ENCODE data around the gene NUP35. TPM values are rescaled to one million over a fixed set of nuclear protein-coding genes. Genes with fewer than 3 reads are reported as not detected.

The NUP35 gene
- total RNA-seq, 1 donor from 2014 or later = 11.3 TPM

DNA sequence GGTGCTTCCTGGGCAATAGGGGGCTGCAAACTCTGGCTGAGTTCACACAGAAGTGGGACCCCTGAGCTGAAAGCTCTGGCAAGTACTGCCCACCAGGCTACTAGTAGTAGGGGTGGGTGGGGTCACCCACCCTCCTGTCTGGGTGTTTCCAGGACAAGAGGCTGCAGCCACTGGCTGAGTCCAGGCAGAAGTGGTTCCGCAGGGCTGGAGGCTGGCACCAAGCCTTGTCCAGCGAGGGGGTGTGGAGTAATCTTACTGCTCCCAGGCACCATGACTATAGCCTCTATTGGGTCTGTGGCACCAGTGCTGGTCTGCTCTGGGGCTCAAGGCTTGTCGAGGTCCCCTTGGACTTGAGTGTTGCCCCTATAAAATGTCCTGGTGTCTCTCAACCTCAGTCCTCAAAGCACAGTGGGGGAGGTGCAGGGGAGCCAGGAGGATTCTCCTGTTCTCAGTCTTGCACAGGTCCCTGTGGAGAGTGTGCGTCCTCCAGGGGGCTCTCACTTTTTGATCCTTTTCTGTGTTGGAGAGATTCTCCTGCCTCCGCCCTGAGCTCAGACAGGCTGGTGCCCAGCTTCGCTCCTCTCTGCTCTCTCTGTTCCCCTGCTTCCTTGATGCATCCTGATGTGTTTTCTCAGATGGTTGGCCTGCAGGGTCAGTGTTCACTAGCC lies 48.1 kb downstream of the NUP35 start:
- peaks cover 13% of the 10 kb centered on the region for H3K4me1 Mint-ChIP-seq (ENCODE audit: low read depth, unreplicated experiment)
- TF ChIP-seq, protein P1, sequence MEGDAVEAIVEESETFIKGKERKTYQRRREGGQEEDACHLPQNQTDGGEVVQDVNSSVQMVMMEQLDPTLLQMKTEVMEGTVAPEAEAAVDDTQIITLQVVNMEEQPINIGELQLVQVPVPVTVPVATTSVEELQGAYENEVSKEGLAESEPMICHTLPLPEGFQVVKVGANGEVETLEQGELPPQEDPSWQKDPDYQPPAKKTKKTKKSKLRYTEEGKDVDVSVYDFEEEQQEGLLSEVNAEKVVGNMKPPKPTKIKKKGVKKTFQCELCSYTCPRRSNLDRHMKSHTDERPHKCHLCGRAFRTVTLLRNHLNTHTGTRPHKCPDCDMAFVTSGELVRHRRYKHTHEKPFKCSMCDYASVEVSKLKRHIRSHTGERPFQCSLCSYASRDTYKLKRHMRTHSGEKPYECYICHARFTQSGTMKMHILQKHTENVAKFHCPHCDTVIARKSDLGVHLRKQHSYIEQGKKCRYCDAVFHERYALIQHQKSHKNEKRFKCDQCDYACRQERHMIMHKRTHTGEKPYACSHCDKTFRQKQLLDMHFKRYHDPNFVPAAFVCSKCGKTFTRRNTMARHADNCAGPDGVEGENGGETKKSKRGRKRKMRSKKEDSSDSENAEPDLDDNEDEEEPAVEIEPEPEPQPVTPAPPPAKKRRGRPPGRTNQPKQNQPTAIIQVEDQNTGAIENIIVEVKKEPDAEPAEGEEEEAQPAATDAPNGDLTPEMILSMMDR (IDR thresholded peaks at IDR 0.05; ENCODE audit: insufficient read depth, low read depth, low read length) = no peak
- TF ChIP-seq EZH2 (IDR thresholded peaks at IDR 0.05; ENCODE audit: insufficient read depth, low read length) = no peak
- Histone ChIP-seq H3K9me3 (ENCODE audit: insufficient read depth, low read depth, low read length) (no peaks in the 10 kb centered on the region), H2AFZ (ENCODE audit: low read depth, low read length) (no peak overlapping the region), H3K9ac (ENCODE audit: low read length) (no peak overlapping the region), H3K27me3 (ENCODE audit: insufficient read depth, low read length) (no peaks in the 10 kb centered on the region), H3K4me1 (ENCODE audit: insufficient read depth, low read length) (no peaks in the 10 kb centered on the region), H3K79me2 (ENCODE audit: insufficient read depth, low read length) (peaks cover 23% of the 10 kb centered on the region), H3K36me3 (ENCODE audit: insufficient read depth, low read length) (no peaks in the 10 kb centered on the region), H3K27ac (ENCODE audit: low read depth, low read length) (no peak overlapping the region), H3K4me2 (ENCODE audit: low read length) (no peak overlapping the region), H4K20me1 (ENCODE audit: insufficient read depth, low read length) (peaks cover 8% of the 10 kb centered on the region), H3K4me3 (ENCODE audit: insufficient read depth, low read depth, low read length) (no peak overlapping the region)
- no peak overlapping the region for H3K4me3 Mint-ChIP-seq (ENCODE audit: unreplicated experiment)
- H3K36me3 Mint-ChIP-seq (ENCODE audit: low read depth, unreplicated experiment) = peaks cover 3% of the 10 kb centered on the region
- H3K27me3 Mint-ChIP-seq (ENCODE audit: low read depth, unreplicated experiment) = no peaks in the 10 kb centered on the region
- peaks cover 16% of the 10 kb centered on the region for H3K9me3 Mint-ChIP-seq (ENCODE audit: unreplicated experiment)
- FAIRE-seq (no peak), DNase-seq (ENCODE audit: low read depth) (no peak)
- H3K27ac Mint-ChIP-seq (ENCODE audit: unreplicated experiment) = no peak overlapping the region

DNA sequence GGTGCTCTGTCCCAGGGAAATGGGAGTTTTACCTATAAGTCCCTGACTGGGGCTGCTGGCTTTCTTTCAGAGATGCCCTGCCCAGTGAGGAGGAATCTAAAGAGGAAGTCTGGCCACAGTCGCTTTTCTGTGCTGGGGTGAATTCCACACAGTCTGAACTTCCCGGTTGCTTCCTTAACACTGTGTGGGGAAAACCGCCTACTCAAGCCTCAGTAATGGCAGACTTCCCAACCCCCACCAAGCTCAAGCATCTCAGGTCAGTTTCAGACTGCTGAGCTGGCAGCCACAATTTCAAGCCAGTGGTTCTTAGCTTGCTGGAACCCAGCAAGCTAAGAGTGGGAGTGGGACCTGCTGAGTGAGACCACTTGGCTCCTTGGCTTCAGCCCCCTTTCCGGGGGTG lies 54.9 kb downstream of the NUP35 start:
- Histone ChIP-seq H3K9ac (ENCODE audit: low read length) (no peak overlapping the region), H3K4me1 (ENCODE audit: insufficient read depth, low read length) (peaks cover 3% of the 10 kb centered on the region), H3K27me3 (ENCODE audit: insufficient read depth, low read length) (no peaks in the 10 kb centered on the region), H3K4me2 (ENCODE audit: low read length) (peak overlapping the region; percentile 19), H3K27ac (ENCODE audit: low read depth, low read length) (no peak overlapping the region), H3K9me3 (ENCODE audit: insufficient read depth, low read depth, low read length) (no peaks in the 10 kb centered on the region), H4K20me1 (ENCODE audit: insufficient read depth, low read length) (no peaks in the 10 kb centered on the region), H3K36me3 (ENCODE audit: insufficient read depth, low read length) (no peaks in the 10 kb centered on the region), H3K4me3 (ENCODE audit: insufficient read depth, low read depth, low read length) (no peak overlapping the region), H2AFZ (ENCODE audit: low read depth, low read length) (no peak overlapping the region), H3K79me2 (ENCODE audit: insufficient read depth, low read length) (peaks cover 11% of the 10 kb centered on the region)
- peak; percentile 71 for DNase-seq (ENCODE audit: low read depth)
- TF ChIP-seq, protein P1 (IDR thresholded peaks at IDR 0.05; ENCODE audit: insufficient read depth, low read depth, low read length) = no peak
- no peak for TF ChIP-seq EZH2 (IDR thresholded peaks at IDR 0.05; ENCODE audit: insufficient read depth, low read length)
- FAIRE-seq = no peak
- Mint-ChIP-seq H3K27ac (ENCODE audit: unreplicated experiment) (peak overlapping the region; percentile 79), H3K36me3 (ENCODE audit: low read depth, unreplicated experiment) (peaks cover 18% of the 10 kb centered on the region), H3K4me1 (ENCODE audit: low read depth, unreplicated experiment) (peaks cover 10% of the 10 kb centered on the region), H3K27me3 (ENCODE audit: low read depth, unreplicated experiment) (no peaks in the 10 kb centered on the region), H3K9me3 (ENCODE audit: unreplicated experiment) (peaks cover 36% of the 10 kb centered on the region), H3K4me3 (ENCODE audit: unreplicated experiment) (no peak overlapping the region)

DNA sequence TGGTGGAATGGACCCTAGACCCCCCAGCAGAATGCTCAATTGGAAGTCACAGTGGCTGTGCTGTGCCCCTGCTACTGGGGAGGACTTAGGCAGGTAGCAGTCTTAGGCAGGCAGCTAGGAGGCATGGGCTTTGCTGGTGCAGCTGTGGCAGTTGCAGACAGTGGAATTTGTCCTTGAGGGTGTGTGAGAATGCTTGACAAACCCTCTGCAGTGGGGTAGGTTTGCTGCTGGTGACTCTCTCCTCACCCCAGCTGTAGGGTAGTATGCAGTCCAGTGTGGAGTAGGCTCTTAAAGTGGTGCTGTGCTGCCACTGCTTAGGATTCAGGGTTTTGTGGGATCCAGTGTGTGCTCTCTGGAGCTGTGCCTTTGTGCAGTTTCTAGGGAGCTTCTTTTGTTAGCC lies 61.3 kb downstream of the NUP35 start:
- H3K27me3 Mint-ChIP-seq (ENCODE audit: low read depth, unreplicated experiment) = no peaks in the 10 kb centered on the region
- no peaks in the 10 kb centered on the region for H3K4me1 ChIP-seq (ENCODE audit: insufficient read depth, low read length)
- no peaks in the 10 kb centered on the region for H4K20me1 ChIP-seq (ENCODE audit: insufficient read depth, low read length)
- H3K4me3 Mint-ChIP-seq (ENCODE audit: unreplicated experiment) = no peak overlapping the region
- H3K27ac Mint-ChIP-seq (ENCODE audit: unreplicated experiment) = no peak overlapping the region
- no peak overlapping the region for H3K27ac ChIP-seq (ENCODE audit: low read depth, low read length)
- peaks cover 8% of the 10 kb centered on the region for H3K9me3 Mint-ChIP-seq (ENCODE audit: unreplicated experiment)
- H3K27me3 ChIP-seq (ENCODE audit: insufficient read depth, low read length) = no peaks in the 10 kb centered on the region
- peaks cover 10% of the 10 kb centered on the region for H3K36me3 Mint-ChIP-seq (ENCODE audit: low read depth, unreplicated experiment)
- H3K4me1 Mint-ChIP-seq (ENCODE audit: low read depth, unreplicated experiment) = peaks cover 2% of the 10 kb centered on the region
- no peak overlapping the region for H3K4me2 ChIP-seq (ENCODE audit: low read length)
- H3K36me3 ChIP-seq (ENCODE audit: insufficient read depth, low read length) = no peaks in the 10 kb centered on the region
- H3K9ac ChIP-seq (ENCODE audit: low read length) = no peak overlapping the region
- no peak overlapping the region for H2AFZ ChIP-seq (ENCODE audit: low read depth, low read length)
- TF ChIP-seq, protein P1 (IDR thresholded peaks at IDR 0.05; ENCODE audit: insufficient read depth, low read depth, low read length) = no peak
- TF ChIP-seq EZH2 (IDR thresholded peaks at IDR 0.05; ENCODE audit: insufficient read depth, low read length) = no peak
- H3K79me2 ChIP-seq (ENCODE audit: insufficient read depth, low read length) = peaks cover 21% of the 10 kb centered on the region
- no peaks in the 10 kb centered on the region for H3K9me3 ChIP-seq (ENCODE audit: insufficient read depth, low read depth, low read length)
- FAIRE-seq = no peak
- no peak for DNase-seq (ENCODE audit: low read depth)
- H3K4me3 ChIP-seq (ENCODE audit: insufficient read depth, low read depth, low read length) = no peak overlapping the region
